COLO829 (cell line): ENCODE measurements around the gene SLIT3.
A peak's percentile ranks its signal among the peaks of the same experiment; 100 is the strongest.

ENCODE experiments used
- DNase-seq: peaks from one replicate; pipeline ENCODE4 v3.0.0; 2012; ENCODE audit warnings: low spot score

Gene SLIT3

GRCh38 chr5:169080448-169080911, 220.5 kb downstream of the SLIT3 start:
- no peak for DNase-seq

GRCh38 chr5:169079697-169080096, 221.2 kb downstream of the SLIT3 start:
- no peak for DNase-seq

- no peak for DNase-seq
Observed at GRCh38 chr5:169074839-169075238, 226.1 kb downstream of the SLIT3 start.

GRCh38 chr5:169072233-169072632, 228.7 kb downstream of the SLIT3 start:
- DNase-seq: no peak

GRCh38 chr5:169070413-169070812, 230.5 kb downstream of the SLIT3 start:
- no peak for DNase-seq

- no peak for DNase-seq
Observed at GRCh38 chr5:169067751-169068173, 233.2 kb downstream of the SLIT3 start.

- DNase-seq: no peak
Observed at GRCh38 chr5:169065400-169065799, 235.5 kb downstream of the SLIT3 start.

- DNase-seq: peak; percentile 35
Observed at GRCh38 chr5:169064093-169064492, 236.8 kb downstream of the SLIT3 start.

- DNase-seq: no peak
Observed at GRCh38 chr5:169063316-169063953, 237.5 kb downstream of the SLIT3 start.

- DNase-seq: no peak
Observed at GRCh38 chr5:169062690-169063089, 238.2 kb downstream of the SLIT3 start.

GRCh38 chr5:169054506-169054905, 246.4 kb downstream of the SLIT3 start:
- DNase-seq: no peak

GRCh38 chr5:169052207-169052606, 248.7 kb downstream of the SLIT3 start:
- DNase-seq: no peak

- no peak for DNase-seq
Observed at GRCh38 chr5:169051351-169051750, 249.6 kb downstream of the SLIT3 start.

- DNase-seq: no peak
Observed at GRCh38 chr5:169050636-169051035, 250.3 kb downstream of the SLIT3 start.

GRCh38 chr5:169050146-169050571, 250.8 kb downstream of the SLIT3 start:
- peak; percentile 12 for DNase-seq

- no peak for DNase-seq
Observed at GRCh38 chr5:169049712-169050111, 251.2 kb downstream of the SLIT3 start.

GRCh38 chr5:169048181-169049125, 252.5 kb downstream of the SLIT3 start:
- DNase-seq: no peak

- no peak for DNase-seq
Observed at GRCh38 chr5:169044962-169045361, 256.0 kb downstream of the SLIT3 start.

GRCh38 chr5:169041180-169041579, 259.8 kb downstream of the SLIT3 start:
- no peak for DNase-seq

- no peak for DNase-seq
Observed at GRCh38 chr5:169039592-169039991, 261.3 kb downstream of the SLIT3 start.

GRCh38 chr5:169037466-169037865, 263.5 kb downstream of the SLIT3 start:
- DNase-seq: no peak

GRCh38 chr5:169036079-169036805, 264.7 kb downstream of the SLIT3 start:
- DNase-seq: no peak
